ENCODE data around the gene PPAN.

Gene PPAN

DNA sequence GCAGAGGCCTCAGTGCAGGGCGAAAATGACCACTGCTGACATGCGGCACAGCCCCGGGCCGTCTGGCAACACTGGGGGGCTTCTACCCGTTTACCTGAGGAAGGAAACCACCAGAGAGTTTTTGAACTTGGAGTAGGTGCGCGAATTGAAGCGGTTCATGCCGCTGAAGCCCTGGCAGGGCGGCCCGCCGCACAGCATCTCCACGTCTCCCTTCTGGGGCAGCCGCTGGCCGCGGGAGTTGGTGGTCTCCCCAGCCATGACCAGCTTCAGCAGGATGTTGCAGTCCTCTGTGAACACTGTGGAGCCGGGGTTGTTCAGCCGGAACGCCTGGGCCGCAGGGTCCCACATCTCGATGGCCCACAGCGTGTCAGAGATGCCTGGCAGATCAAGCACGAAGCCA lies 33.8 kb downstream of the PPAN start:
- no peak for DNase-seq (ENCODE audit: low read depth, low spot score)

DNA sequence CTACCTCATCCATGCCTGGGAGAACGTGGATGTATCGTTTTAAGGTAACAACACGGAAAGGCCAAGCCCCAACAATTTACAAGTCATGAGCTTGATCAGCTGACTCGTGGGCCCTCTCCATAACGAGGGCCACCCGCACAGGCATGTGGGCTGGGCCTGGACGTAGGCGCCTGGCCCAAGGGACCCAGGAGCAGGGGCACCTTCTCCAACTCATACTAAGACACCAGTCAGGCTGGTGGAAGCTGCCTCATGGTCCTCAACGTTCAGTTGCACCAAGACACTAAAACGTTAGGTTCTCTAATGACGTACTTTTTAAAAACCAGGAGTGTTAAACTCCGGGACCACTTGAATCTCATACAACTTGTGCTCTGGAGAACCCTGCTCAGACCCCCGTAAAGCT lies 35.3 kb downstream of the PPAN start:
- DNase-seq (ENCODE audit: low read depth, low spot score), result no peak

DNA sequence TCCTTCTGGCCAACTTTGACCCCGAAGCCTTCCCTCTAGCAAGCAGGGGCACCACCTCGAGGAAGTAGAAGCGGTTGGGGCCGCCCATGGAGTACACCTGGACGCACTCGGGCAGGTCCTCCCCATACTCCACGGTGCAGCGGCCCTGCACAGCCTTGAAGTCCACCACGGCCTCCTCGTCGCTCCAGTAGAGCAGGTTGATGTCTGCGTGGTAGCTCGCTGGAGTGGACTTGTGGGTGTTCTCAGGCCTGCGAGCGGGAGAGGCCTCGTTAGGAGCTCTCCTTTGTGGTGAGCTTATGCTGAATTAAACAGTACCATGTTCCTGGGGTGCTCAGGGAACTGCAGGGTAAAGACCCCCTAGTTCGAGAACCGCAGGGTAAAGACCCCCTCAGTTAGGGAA lies 35.8 kb downstream of the PPAN start:
- no peak for DNase-seq (ENCODE audit: low read depth, low spot score)

DNA sequence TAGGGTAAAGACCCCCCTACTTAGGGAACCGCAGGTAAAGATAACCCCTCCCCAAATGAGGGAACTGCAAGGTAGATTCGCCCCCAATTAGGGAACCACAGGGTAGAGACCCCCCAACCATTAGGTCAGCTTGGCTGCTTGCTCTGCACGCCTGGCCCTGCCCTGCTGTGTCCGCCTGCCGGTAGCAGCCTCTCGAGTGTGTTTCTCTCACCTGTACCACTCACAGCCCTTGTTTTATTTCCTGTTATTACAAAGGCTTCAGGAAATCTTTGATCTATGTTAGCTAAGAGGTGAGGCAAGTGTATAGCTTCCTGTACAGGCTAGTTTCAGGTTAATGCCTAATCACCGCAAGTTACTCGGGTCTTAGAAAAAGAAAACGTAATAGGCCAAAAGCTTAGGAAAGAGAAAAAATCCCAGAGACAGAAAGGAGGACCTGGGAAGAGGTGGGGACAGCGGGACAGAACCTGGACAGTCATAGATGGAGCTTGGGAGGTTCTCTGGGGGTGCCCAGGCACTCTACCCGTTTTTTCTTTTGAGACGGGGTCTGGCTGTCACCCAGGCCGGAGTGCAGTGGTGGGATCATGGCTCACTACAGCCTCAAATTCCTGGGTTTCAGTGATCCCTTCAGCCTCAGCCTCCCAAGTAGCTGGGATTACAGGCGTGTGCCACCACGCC lies 36.7 kb downstream of the PPAN start:
- no peak for DNase-seq (ENCODE audit: low read depth, low spot score)

DNA sequence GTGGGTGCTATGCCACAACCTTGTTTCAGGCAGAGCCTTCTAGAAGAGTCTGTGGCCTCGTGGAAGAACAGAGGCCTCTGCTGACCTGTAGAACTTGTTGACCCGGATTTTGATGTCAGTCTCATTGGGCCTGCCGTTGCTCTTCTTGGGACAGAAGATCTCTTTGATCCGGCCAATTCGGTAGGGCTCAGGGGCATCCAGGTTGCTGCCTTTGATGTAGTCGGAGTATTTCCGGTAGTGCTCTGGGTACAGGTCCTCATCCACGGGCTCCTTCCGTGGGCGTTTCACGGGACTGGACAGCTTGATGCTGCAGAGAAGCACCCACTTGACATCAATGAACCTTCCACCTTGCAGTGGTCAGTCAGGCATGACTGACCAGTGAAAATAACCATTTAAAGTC lies 37.5 kb downstream of the PPAN start:
- no peak for DNase-seq (ENCODE audit: low read depth, low spot score)

DNA sequence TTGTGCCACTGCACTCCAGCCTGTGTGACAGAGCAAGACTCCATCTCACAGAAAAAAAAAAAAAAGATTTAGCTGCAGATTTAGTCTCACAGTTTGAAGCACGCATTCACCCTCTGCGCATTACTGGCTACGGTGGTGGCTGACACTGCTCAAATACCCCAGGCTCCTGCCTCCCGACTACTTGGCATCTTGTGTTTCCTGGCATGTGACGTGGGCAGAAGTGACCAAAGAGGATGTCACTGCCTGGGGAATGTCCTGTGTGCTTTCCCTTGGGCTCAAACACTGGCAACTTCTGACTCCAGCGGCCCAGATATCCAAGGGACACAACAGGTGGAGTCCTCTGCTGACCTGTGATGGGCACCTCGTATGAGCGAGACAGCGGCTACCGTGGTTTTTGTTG lies 38.2 kb downstream of the PPAN start:
- no peak for DNase-seq (ENCODE audit: low read depth, low spot score)

DNA sequence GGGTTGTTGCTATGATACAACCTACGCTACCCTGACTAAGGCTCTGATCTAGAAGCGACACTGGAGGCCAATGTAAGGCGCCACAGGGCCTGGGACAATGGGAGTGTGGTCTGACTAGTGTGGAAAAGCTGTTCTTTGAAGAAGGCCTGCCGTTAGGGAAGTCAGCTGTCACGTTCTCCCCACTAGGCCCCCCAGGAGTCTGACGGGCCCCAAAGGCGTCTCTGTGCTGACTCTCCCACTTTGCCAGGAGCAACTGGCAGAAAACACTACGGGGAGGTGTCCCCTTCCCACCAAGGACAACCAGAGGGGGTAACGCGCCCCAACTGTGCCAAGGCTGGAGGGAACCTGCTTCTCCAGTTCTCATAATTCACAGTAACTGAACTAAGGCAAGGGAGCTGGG lies 38.9 kb downstream of the PPAN start:
- no peak for DNase-seq (ENCODE audit: low read depth, low spot score)

DNA sequence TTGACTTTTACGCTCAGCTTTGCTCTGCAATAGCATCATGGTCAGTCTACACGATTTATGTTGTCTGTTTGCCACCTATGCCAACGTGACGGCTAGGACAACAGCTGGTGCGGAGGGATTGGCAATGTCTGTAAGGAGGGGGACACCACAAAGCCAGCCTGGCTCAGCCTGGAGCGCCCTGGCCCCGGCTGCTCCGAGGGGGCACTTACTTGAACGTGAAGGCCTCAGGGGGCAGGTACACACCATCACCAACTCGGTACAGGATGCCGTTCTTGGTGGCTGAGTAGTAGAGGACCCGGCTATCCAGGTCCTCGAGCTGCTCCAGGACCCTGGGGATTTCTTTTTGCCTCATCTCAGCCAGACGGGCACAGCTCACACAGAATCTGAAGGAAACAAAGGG lies 40.0 kb downstream of the PPAN start:
- no peak for DNase-seq (ENCODE audit: low read depth, low spot score)

DNA sequence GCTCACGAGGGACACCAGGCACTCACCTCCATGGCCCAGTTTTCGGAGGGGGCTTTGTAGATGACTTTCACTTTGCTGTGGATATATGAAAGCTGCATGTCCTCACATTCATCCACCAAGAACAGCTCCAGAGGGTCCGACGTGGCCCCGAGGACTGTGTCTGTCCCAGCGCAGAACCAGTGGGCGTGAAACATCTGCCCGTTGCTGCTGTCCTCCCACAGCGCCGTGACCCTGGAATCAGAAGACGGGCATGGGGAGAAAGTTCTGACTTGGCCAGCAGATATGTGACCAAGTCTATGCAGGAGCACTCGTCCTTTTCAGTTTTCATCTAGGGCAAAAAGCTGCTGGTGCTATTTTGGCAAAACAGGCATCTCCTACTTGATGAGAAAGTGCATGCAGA lies 43.3 kb downstream of the PPAN start:
- DNase-seq (ENCODE audit: low read depth, low spot score), result no peak

DNA sequence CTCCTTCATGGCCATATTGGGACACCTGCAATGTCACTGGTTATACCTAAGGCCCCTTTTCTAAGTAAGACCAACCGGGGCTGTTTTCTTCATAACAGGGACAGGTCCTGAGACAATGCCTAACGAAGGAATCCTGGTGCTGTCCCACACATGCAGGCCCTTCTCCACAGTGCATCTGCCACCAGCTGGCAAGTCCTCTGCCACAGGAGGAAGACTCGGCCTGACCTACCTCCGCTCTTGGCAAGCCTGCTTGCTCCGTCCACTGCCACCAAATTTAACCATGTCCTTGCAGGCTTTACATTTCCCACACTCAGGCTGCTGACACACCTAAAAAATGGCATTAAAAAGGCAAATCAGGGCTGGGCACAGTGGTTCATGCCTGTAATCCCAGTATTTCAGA lies 45.4 kb downstream of the PPAN start:
- DNase-seq (ENCODE audit: low read depth, low spot score), result no peak

DNA sequence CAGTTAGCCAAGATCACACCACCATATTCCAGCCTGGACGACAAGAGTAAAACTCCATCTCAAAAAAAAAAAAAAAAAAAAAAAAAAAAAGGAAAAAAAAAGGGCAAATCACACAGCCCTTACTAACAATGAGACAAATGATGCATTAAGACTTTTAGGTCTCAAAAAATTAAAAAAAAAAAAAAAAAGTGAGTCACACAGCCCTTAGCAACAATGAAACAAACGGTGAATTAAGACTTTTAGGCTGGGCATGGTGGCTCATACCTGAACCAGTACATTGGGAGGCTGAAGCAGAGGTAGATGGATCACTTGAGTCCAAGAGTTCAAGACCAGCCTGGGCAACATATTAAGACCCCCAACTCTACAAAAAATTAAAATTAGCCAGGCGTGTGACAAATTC lies 45.9 kb downstream of the PPAN start:
- no peak for DNase-seq (ENCODE audit: low read depth, low spot score)

DNA sequence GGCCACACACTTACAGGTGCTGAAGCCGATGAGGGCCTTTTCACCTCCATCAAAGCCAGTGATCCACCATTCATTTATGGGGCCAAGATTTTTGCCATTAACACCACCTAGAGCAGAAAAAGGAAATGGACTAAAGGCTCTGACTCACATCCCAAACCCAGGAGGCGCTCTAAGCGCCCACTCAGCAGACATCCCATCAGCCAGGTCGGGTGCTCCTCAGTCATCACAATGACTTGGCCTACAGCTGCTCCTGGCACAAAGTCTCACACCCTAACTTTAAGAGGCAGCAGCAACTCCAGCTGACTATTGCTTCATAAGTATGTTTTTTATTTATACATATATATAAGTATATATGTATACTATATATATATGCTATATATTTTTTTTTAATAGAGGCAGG lies 49.7 kb downstream of the PPAN start:
- no peak for DNase-seq (ENCODE audit: low read depth, low spot score)

DNA sequence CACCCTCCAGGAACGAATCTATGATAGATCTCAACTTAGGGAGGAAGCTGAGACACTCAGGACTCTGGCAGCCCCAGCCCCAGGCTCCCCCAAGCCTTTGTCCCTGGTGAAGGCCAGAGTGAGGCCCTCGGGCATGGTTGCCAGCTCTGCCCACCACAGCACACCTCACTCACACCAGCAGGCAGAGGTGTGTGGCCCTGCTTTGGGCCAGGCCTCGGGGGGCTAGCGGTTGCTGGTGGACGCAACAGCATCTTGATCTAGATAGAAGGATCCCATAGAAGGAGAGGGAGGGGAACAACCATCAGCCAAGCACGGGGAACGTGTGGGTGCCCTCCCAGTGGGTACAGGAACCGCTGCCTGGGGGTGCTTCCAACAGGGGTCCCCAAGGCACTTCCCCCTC lies 51.9 kb downstream of the PPAN start:
- DNase-seq (ENCODE audit: low read depth, low spot score), result no peak

DNA sequence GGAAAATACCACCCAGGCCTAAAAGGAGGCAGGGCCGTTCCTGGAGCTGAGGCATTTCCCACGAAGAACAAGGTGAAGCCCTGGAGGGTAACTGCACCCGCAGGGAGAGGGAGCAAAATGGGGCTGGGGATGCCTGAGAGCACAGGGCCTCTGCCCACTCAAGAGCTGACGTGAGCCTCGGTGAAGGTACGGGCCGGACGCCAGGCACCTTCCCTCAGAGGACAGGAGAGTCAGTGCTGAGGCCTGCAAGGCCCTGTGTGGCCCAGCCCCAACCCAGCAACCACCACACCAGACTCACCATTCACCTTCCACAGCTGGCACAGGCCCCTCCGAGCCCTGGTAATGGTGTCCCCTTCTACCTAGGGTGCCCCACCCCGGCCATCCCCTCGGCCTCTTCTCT lies 52.3 kb downstream of the PPAN start:
- DNase-seq (ENCODE audit: low read depth, low spot score), result no peak

DNA sequence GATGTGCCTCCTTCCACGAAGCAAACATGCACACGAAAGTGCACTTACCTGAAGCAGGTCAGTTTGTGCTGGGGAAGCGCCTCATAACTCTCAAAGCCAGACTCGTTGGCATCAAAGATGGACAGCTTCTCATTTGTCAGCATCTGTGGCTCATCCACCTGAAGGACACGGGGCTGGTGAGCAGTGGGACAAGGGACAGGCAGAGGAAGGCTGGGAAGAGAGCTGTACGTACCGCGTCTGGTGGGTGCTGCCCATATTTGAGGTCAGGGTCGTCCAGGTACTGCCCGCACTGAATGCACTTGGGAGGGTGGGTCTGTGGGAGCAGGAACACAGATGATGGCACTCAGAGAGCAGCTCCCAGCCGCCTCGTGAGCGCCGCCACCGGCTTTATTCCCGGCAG lies 53.4 kb downstream of the PPAN start:
- no peak for DNase-seq (ENCODE audit: low read depth, low spot score)
